HepG2 (cell line): ENCODE measurements around the gene SP5. TPM values are rescaled to one million over a fixed set of nuclear protein-coding genes. Genes with fewer than 3 reads are reported as not detected.
A peak's percentile ranks its signal among the peaks of the same experiment; 100 is the strongest.

Experiments used
- CEBPG ChIP-seq: IDR thresholded peaks from 2 replicates; pipeline ENCODE4 v1.6.1; 2016
- GABPA ChIP-seq, 2 experiments: IDR thresholded peaks; 2 replicates each; pipeline ENCODE4 v1.6.1; 2011 to 2016; ENCODE audit warnings: low read depth in 2 of 2, low read length in 1 of 2, missing biosample characterization in 1 of 2, missing genetic modification characterization in 1 of 2
- LRRFIP1 ChIP-seq: sonication (generic); formaldehyde crosslinking; conservative IDR thresholded peaks from 2 replicates; pipeline ENCODE4 v1.4.0; 2020; ENCODE audit warnings: missing genetic modification reagents
- NFE2L1 ChIP-seq: sonication (generic); formaldehyde crosslinking; IDR thresholded peaks from 2 replicates; pipeline ENCODE4 v1.4.0; 2020; ENCODE audit warnings: missing genetic modification reagents, mild to moderate bottlenecking, borderline replicate concordance
- SYNCRIP ChIP-seq: fragments of 200-400 bp; formaldehyde crosslinking; IDR thresholded peaks from 2 replicates; pipeline ENCODE4 v1.6.1; 2018; ENCODE audit warnings: mild to moderate bottlenecking, low read depth, low read length; ENCODE audit not compliant: insufficient read depth
- TCF7L2 ChIP-seq: IDR thresholded peaks from 2 replicates; pipeline ENCODE4 v1.6.1; 2011; ENCODE audit warnings: mild to moderate bottlenecking, low read depth, low read length, moderate library complexity
- ZFP41 ChIP-seq: sonication (generic); formaldehyde crosslinking; IDR thresholded peaks from 2 replicates; pipeline ENCODE4 v1.4.0; 2020; ENCODE audit warnings: mild to moderate bottlenecking, missing genetic modification reagents, borderline replicate concordance
- ZNF251 ChIP-seq: sonication (generic); formaldehyde crosslinking; IDR thresholded peaks from 2 replicates; pipeline ENCODE4 v1.9.0; 2021; ENCODE audit warnings: mild to moderate bottlenecking, missing genetic modification reagents
- ZNF614 ChIP-seq: IDR thresholded peaks from 2 replicates; pipeline ENCODE4 v1.6.1; 2018; ENCODE audit warnings: missing biosample characterization, missing genetic modification reagents, inconsistent platforms, borderline replicate concordance
- ZNF7 ChIP-seq: IDR thresholded peaks from 2 replicates; pipeline ENCODE4 v1.6.1; 2016; ENCODE audit warnings: missing biosample characterization, missing genetic modification reagents
- polyA plus RNA-seq, 8 experiments: library from polyadenylated mRNA; depleted of rRNA in 3 of 8; stranded (reverse) in 7 of 8; unstranded in 1 of 8; fragments of >200 nt; fragmentation: Illumina TruSeq in 4 of 8; extraction: Trizol in 4 of 8; gene quantifications; 2 replicates each; pipeline versions ENCODE4 v1.2.1 to v1.2.3, GENCODE V29; 2011 to 2016; ENCODE audit warnings: low read depth in 4 of 8, missing spikeins in 1 of 8, mixed read lengths in 1 of 8; ENCODE audit not compliant: insufficient read depth in 1 of 8
- total RNA-seq, 5 experiments: library from RNA; depleted of rRNA; stranded (reverse); fragments of >200 nt; fragmentation: Illumina TruSeq; extraction: Trizol; gene quantifications; 2 replicates each; pipeline ENCODE4 v1.2.3, GENCODE V29; 2016; ENCODE audit warnings: low read depth in 1 of 5
- TF ChIP-seq, protein P1 (sequence below): sonication (generic); formaldehyde crosslinking; IDR thresholded peaks from 2 replicates; pipeline ENCODE4 v1.4.0; 2020; ENCODE audit warnings: low read depth, missing genetic modification reagents
- TF ChIP-seq, protein P2 (sequence below): sonication (generic); formaldehyde crosslinking; IDR thresholded peaks from 2 replicates; pipeline ENCODE4 v1.4.0; 2020; ENCODE audit warnings: mild to moderate bottlenecking, missing genetic modification reagents

Gene SP5
- total and polyA plus RNA-seq, 2 of the 13 experiments (the other 11 are each of a cell fraction or from before 2014, with no cell fraction given), result 50.8 to 119 TPM

GRCh38 chr2:170713543-170714380 is 1.4 kb upstream of the SP5 start (continued):
- TF ChIP-seq, protein P1, sequence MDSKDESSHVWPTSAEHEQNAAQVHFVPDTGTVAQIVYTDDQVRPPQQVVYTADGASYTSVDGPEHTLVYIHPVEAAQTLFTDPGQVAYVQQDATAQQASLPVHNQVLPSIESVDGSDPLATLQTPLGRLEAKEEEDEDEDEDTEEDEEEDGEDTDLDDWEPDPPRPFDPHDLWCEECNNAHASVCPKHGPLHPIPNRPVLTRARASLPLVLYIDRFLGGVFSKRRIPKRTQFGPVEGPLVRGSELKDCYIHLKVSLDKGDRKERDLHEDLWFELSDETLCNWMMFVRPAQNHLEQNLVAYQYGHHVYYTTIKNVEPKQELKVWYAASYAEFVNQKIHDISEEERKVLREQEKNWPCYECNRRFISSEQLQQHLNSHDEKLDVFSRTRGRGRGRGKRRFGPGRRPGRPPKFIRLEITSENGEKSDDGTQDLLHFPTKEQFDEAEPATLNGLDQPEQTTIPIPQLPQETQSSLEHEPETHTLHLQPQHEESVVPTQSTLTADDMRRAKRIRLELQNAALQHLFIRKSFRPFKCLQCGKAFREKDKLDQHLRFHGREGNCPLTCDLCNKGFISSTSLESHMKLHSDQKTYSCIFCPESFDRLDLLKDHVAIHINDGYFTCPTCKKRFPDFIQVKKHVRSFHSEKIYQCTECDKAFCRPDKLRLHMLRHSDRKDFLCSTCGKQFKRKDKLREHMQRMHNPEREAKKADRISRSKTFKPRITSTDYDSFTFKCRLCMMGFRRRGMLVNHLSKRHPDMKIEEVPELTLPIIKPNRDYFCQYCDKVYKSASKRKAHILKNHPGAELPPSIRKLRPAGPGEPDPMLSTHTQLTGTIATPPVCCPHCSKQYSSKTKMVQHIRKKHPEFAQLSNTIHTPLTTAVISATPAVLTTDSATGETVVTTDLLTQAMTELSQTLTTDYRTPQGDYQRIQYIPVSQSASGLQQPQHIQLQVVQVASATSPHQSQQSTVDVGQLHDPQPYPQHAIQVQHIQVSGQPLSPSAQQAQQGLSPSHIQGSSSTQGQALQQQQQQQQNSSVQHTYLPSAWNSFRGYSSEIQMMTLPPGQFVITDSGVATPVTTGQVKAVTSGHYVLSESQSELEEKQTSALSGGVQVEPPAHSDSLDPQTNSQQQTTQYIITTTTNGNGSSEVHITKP, result no peak
- TF ChIP-seq LRRFIP1 (CRISPR knock-in tag) (no peak), ZFP41 (CRISPR knock-in tag) (no peak; the same call in 1 of the 2 replicates), TCF7L2 (no peak), GABPA (IDR thresholded peaks at IDR 0.05; ENCODE audit: low read depth, low read length) (no peak), GABPA (CRISPR knock-in tag; IDR thresholded peaks at IDR 0.05; ENCODE audit: low read depth) (no peak; the same call in 1 of the 2 replicates), CEBPG (CRISPR knock-in tag) (no peak), ZNF7 (no peak), SYNCRIP (no peak), NFE2L1 (CRISPR knock-in tag) (no peak), ZNF251 (no peak), ZNF614 (CRISPR knock-in tag) (no peak)
- TF ChIP-seq, protein P2, sequence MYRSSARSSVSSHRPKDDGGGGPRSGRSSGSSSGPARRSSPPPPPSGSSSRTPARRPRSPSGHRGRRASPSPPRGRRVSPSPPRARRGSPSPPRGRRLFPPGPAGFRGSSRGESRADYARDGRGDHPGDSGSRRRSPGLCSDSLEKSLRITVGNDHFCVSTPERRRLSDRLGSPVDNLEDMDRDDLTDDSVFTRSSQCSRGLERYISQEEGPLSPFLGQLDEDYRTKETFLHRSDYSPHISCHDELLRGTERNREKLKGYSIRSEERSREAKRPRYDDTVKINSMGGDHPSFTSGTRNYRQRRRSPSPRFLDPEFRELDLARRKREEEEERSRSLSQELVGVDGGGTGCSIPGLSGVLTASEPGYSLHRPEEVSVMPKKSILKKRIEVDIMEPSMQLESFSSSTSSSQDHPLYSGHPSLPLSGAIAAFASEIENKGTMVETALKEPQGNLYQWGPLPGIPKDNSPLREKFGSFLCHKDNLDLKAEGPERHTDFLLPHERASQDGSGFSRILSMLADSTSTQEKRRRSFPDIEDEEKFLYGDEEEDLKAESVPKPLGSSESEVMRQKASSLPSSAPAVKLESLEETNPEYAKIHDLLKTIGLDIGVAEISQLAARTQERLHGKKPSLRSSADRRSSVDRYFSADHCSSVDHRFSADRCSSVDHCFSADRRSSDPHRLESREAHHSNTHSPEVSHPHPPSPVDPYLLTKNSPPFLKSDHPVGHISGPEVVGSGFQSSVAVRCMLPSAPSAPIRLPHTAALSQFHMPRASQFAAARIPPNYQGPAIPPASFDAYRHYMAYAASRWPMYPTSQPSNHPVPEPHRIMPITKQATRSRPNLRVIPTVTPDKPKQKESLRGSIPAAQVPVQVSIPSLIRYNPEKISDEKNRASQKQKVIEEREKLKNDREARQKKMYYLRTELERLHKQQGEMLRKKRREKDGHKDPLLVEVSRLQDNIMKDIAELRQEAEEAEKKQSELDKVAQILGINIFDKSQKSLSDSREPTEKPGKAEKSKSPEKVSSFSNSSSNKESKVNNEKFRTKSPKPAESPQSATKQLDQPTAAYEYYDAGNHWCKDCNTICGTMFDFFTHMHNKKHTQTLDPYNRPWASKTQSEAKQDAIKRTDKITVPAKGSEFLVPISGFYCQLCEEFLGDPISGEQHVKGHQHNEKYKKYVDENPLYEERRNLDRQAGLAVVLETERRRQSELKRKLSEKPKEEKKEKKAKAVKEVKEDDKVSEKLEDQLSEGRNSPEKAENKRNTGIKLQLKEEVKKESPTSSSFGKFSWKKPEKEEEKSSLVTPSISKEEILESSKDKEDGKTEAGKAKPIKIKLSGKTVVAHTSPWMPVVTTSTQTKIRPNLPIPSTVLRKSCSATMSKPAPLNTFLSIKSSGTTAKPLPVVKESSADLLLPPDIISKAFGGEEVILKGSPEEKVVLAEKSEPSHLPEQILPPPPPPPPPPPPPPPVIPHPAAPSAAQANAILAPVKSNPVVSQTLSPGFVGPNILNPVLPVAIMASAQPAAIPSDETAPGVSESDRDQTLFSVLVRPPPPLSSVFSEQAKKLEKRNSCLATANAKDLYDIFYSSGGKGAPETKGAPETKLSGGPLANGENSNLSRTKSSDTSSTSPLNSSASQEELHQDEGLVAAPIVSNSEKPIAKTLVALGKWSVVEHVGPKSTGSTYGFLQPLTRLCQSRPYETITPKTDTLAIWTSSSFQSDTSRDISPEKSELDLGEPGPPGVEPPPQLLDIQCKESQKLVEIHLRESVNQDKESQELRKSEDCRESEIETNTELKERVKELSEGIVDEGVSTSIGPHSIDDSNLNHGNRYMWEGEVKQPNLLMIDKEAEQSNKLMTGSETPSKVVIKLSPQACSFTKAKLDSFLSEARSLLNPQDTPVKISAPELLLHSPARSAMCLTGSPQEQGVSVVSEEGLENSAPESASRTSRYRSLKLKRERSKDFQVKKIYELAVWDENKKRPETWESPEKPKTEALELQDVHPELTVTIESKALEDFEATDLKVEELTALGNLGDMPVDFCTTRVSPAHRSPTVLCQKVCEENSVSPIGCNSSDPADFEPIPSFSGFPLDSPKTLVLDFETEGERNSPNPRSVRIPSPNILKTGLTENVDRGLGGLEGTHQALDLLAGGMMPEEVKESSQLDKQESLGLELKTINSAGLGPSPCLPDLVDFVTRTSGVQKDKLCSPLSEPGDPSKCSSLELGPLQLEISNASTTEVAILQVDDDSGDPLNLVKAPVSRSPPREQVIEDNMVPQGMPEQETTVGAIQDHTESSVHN, result peak; percentile 63; the same call in 1 of the 2 replicates
